Neutrophil (primary cell): ENCODE results near the gene ZNF14.
A peak's percentile ranks its signal among the peaks of the same experiment; 100 is the strongest.

Experiments used
- H3K27ac ChIP-seq: fragments of 200-600 bp; sonication (generic); 2 replicates; pipeline ENCODE4 v1.5.1; 2016; ENCODE audit warnings: mild to moderate bottlenecking, moderate library complexity
- H3K27me3 ChIP-seq: fragments of 200-600 bp; sonication (generic); 2 replicates; pipeline ENCODE4 v1.6.0; 2016; ENCODE audit warnings: mild to moderate bottlenecking
- H3K36me3 ChIP-seq: fragments of 200-600 bp; sonication (generic); 2 replicates; pipeline ENCODE4 v1.5.1; 2017
- H3K4me1 ChIP-seq, 2 experiments: fragments of 200-600 bp in 1 of 2; sonication (generic) in 1 of 2; 1 replicate in 1 of 2; 2 replicates in 1 of 2; pipeline versions ENCODE4 v1.5.1 to v1.6.1; 2013 to 2016; ENCODE audit warnings: low read depth in 1 of 2, low read length in 1 of 2, mild to moderate bottlenecking in 1 of 2, moderate library complexity in 1 of 2; ENCODE audit not compliant: control insufficient read depth in 1 of 2, insufficient read depth in 1 of 2
- H3K4me3 ChIP-seq, 2 experiments: fragments of 200-600 bp in 1 of 2; sonication (generic) in 1 of 2; 1 replicate in 1 of 2; 2 replicates in 1 of 2; pipeline ENCODE4 v1.5.1; 2013 to 2016; ENCODE audit warnings: low read depth in 1 of 2, low read length in 1 of 2, mild to moderate bottlenecking in 1 of 2, moderate library complexity in 1 of 2
- H3K9me3 ChIP-seq: fragments of 200-600 bp; sonication (generic); 2 replicates; pipeline ENCODE4 v1.5.1; 2016
- CTCF ChIP-seq: fragments of 200-600 bp; sonication (generic); IDR thresholded peaks from 2 replicates; pipeline ENCODE4 v1.5.1; 2016; ENCODE audit warnings: antibody characterized with exemption

The ZNF14 gene

GRCh38 chr19:19662871-19663255 is 70.0 kb downstream of the ZNF14 start:
- Histone ChIP-seq H3K4me3 (peak overlapping the region; percentile 96 to 99), H3K27ac (peak overlapping the region; percentile 97)
- TF ChIP-seq CTCF = no peak

GRCh38 chr19:19662344-19662743 is 70.6 kb downstream of the ZNF14 start:
- peaks cover 27% of the 10 kb centered on the region for H3K36me3 ChIP-seq
- H3K4me1 ChIP-seq = peaks cover 20 to 23% of the 10 kb centered on the region in 2 experiments
- TF ChIP-seq CTCF = no peak
- peak overlapping the region in 1 of 2 experiments; percentile 96 for H3K4me3 ChIP-seq
- H3K27me3 ChIP-seq = no peaks in the 10 kb centered on the region
- H3K27ac ChIP-seq = peak overlapping the region; percentile 97
- H3K9me3 ChIP-seq = no peaks in the 10 kb centered on the region

More at GRCh38 chr19:19662871-19663255, 70.0 kb downstream of the ZNF14 start:
- Histone ChIP-seq H3K9me3 (no peaks in the 10 kb centered on the region), H3K27me3 (no peaks in the 10 kb centered on the region), H3K4me1 (peaks cover 25 to 28% of the 10 kb centered on the region in 2 experiments), H3K36me3 (peaks cover 22% of the 10 kb centered on the region)

- Histone ChIP-seq H3K27ac (peak overlapping the region; percentile 97), H3K27me3 (no peaks in the 10 kb centered on the region), H3K4me1 (peaks cover 18 to 23% of the 10 kb centered on the region in 2 experiments)
Measured at GRCh38 chr19:19661675-19662251, 71.1 kb downstream of the ZNF14 start.

GRCh38 chr19:19661141-19661674 is 71.7 kb downstream of the ZNF14 start:
- Histone ChIP-seq H3K4me1 (peaks cover 18 to 23% of the 10 kb centered on the region in 2 experiments), H3K27me3 (no peaks in the 10 kb centered on the region), H3K4me3 (no peak overlapping the region), H3K36me3 (peaks cover 38% of the 10 kb centered on the region), H3K9me3 (no peaks in the 10 kb centered on the region), H3K27ac (no peak overlapping the region)
- no peak for TF ChIP-seq CTCF

More at GRCh38 chr19:19661675-19662251, 71.1 kb downstream of the ZNF14 start:
- H3K9me3 ChIP-seq = no peaks in the 10 kb centered on the region
- no peak for TF ChIP-seq CTCF
- H3K4me3 ChIP-seq = peak overlapping the region in 1 of 2 experiments; percentile 8
- peaks cover 33% of the 10 kb centered on the region for H3K36me3 ChIP-seq
